ENCODE data around the gene TSPO2. TPM values are rescaled to one million over a fixed set of nuclear protein-coding genes. Genes with fewer than 3 reads are reported as not detected.
A peak's percentile ranks its signal among the peaks of the same experiment; 100 is the strongest.

Gene TSPO2
- polyA plus RNA-seq, 1 donor (not counting 4 experiments of a cell fraction or from before 2014, with no cell fraction given), result not detected

DNA sequence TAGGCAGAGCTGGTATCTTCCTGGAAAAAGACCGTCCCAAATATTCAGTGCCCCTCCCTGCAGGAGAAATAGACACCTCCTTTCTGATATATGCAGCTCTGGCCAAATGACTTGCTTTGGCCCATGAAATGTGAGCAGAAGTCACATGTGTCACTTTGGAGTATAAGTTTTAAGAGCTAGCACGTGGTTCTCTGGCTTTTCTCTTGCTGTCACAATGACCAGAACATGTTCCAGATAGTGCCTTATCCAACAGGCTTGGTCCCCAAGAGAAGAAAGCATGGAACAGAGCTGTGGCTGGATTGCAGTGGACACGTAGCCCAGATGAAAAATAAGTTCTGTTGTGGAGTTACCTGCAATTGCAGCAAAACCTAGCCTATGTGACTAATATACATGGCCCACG, 43.6 kb upstream of the TSPO2 start:
- no peaks in the 10 kb centered on the region for H4K20me1 ChIP-seq (ENCODE audit: control insufficient read depth, extremely low read depth, insufficient read depth, low read length)
- no peak for DNase-seq (ENCODE audit: low read depth, low spot score)
- H3K4me1 ChIP-seq (ENCODE audit: control insufficient read depth, extremely low read depth, insufficient read depth, low read length), result peaks cover 13% of the 10 kb centered on the region
- no peaks in the 10 kb centered on the region for H3K9me3 ChIP-seq (ENCODE audit: control insufficient read depth, low read depth, low read length)
- no peak overlapping the region for H3K9ac ChIP-seq (ENCODE audit: control insufficient read depth, extremely low read depth, insufficient read depth, low read length)
- H3K36me3 ChIP-seq (ENCODE audit: control insufficient read depth in 2 of 2, extremely low read depth in 1 of 2, insufficient read depth in 2 of 2, low read length in 2 of 2), result no peaks in the 10 kb centered on the region
- dilution Hi-C loops (cut with MboI; ENCODE audit: extremely low pct_ligation_motif_present, low sequenced_read_pairs), result no loop called here
- no peaks in the 10 kb centered on the region for H3K79me2 ChIP-seq (ENCODE audit: control insufficient read depth, insufficient read depth, low read length)
- no peak overlapping the region for H2AFZ ChIP-seq (ENCODE audit: control insufficient read depth, low read length)
- no peak overlapping the region for H3K4me3 ChIP-seq (ENCODE audit: control insufficient read depth in 2 of 3, extremely low read depth in 1 of 3, insufficient read depth in 2 of 3, low read depth in 1 of 3, low read length in 3 of 3)
- no peak overlapping the region for H3K27ac ChIP-seq (ENCODE audit: control insufficient read depth, insufficient read depth, low read length)
- H3K27me3 ChIP-seq (ENCODE audit: control insufficient read depth, extremely low read depth, insufficient read depth, low read length), result peaks cover 2% of the 10 kb centered on the region
- no peak for FAIRE-seq
- no peak overlapping the region for H3K4me2 ChIP-seq (ENCODE audit: control insufficient read depth, extremely low read depth, insufficient read depth, low read depth, low read length)
- H3K9me1 ChIP-seq (ENCODE audit: control insufficient read depth, extremely low read depth, insufficient read depth, low read length), result no peaks in the 10 kb centered on the region
- TF ChIP-seq, protein P1, sequence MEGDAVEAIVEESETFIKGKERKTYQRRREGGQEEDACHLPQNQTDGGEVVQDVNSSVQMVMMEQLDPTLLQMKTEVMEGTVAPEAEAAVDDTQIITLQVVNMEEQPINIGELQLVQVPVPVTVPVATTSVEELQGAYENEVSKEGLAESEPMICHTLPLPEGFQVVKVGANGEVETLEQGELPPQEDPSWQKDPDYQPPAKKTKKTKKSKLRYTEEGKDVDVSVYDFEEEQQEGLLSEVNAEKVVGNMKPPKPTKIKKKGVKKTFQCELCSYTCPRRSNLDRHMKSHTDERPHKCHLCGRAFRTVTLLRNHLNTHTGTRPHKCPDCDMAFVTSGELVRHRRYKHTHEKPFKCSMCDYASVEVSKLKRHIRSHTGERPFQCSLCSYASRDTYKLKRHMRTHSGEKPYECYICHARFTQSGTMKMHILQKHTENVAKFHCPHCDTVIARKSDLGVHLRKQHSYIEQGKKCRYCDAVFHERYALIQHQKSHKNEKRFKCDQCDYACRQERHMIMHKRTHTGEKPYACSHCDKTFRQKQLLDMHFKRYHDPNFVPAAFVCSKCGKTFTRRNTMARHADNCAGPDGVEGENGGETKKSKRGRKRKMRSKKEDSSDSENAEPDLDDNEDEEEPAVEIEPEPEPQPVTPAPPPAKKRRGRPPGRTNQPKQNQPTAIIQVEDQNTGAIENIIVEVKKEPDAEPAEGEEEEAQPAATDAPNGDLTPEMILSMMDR (optimal IDR thresholded peaks at IDR 0.05 in 1 of 3, IDR thresholded peaks at IDR 0.05 in 1 of 3, conservative IDR thresholded peaks at IDR 0.05 in 1 of 3; ENCODE audit: extremely low read depth in 1 of 3, insufficient read depth in 2 of 3, low read length in 3 of 3), result no peak
- TF ChIP-seq EZH2 (IDR thresholded peaks at IDR 0.05; ENCODE audit: low read length), result no peak

- peaks cover 6% of the 10 kb centered on the region for H3K27me3 ChIP-seq (ENCODE audit: control insufficient read depth, extremely low read depth, insufficient read depth, low read length)
- dilution Hi-C loops (cut with MboI; ENCODE audit: extremely low pct_ligation_motif_present, low sequenced_read_pairs), result no loop called here
- no peak overlapping the region for H3K4me2 ChIP-seq (ENCODE audit: control insufficient read depth, extremely low read depth, insufficient read depth, low read depth, low read length)
- FAIRE-seq, result no peak
- H3K9me3 ChIP-seq (ENCODE audit: control insufficient read depth, low read depth, low read length), result no peaks in the 10 kb centered on the region
- no peak overlapping the region for H2AFZ ChIP-seq (ENCODE audit: control insufficient read depth, low read length)
- no peak overlapping the region for H3K9ac ChIP-seq (ENCODE audit: control insufficient read depth, extremely low read depth, insufficient read depth, low read length)
- no peak overlapping the region for H3K27ac ChIP-seq (ENCODE audit: control insufficient read depth, insufficient read depth, low read length)
- no peak overlapping the region for H3K4me3 ChIP-seq (ENCODE audit: control insufficient read depth in 2 of 3, extremely low read depth in 1 of 3, insufficient read depth in 2 of 3, low read depth in 1 of 3, low read length in 3 of 3)
- no peaks in the 10 kb centered on the region for H3K36me3 ChIP-seq (ENCODE audit: control insufficient read depth in 2 of 2, extremely low read depth in 1 of 2, insufficient read depth in 2 of 2, low read length in 2 of 2)
- peaks cover 13% of the 10 kb centered on the region for H3K4me1 ChIP-seq (ENCODE audit: control insufficient read depth, extremely low read depth, insufficient read depth, low read length)
- DNase-seq (ENCODE audit: low read depth, low spot score), result no peak
- no peaks in the 10 kb centered on the region for H4K20me1 ChIP-seq (ENCODE audit: control insufficient read depth, extremely low read depth, insufficient read depth, low read length)
- TF ChIP-seq, protein P1 (optimal IDR thresholded peaks at IDR 0.05 in 1 of 3, IDR thresholded peaks at IDR 0.05 in 1 of 3, conservative IDR thresholded peaks at IDR 0.05 in 1 of 3; ENCODE audit: extremely low read depth in 1 of 3, insufficient read depth in 2 of 3, low read length in 3 of 3), result peak in 1 of 3 experiments; percentile 49
- TF ChIP-seq EZH2 (IDR thresholded peaks at IDR 0.05; ENCODE audit: low read length), result no peak
- no peaks in the 10 kb centered on the region for H3K9me1 ChIP-seq (ENCODE audit: control insufficient read depth, extremely low read depth, insufficient read depth, low read length)
- H3K79me2 ChIP-seq (ENCODE audit: control insufficient read depth, insufficient read depth, low read length), result no peaks in the 10 kb centered on the region
These were observed 42.7 kb upstream of the TSPO2 start for GRCh38 chr6:40999569-40999968.

All from keratinocyte (primary cell).